Cardiac muscle cell (in vitro differentiated cells and primary cell): ENCODE measurements around the gene GAB1. TPM values are rescaled to one million over a fixed set of nuclear protein-coding genes. Genes with fewer than 3 reads are reported as not detected.

Experiments used
- DNase-seq, 2 donors: peaks; one replicate each; pipeline versions ENCODE4 v3.0.0 to v3.0.0-alpha.2; 2010 to 2017; ENCODE audit warnings: low read depth in 1 of 2, low spot score in 1 of 2
- H3K27ac ChIP-seq: fragments of 200-600 bp; sonication (generic); 2 replicates; pipeline ENCODE4 v1.5.1; 2016
- H3K27me3 ChIP-seq: fragments of 200-600 bp; sonication (generic); 2 replicates; pipeline ENCODE4 v1.6.0; 2016; ENCODE audit warnings: control low read depth
- H3K36me3 ChIP-seq: fragments of 200-600 bp; sonication (generic); 2 replicates; pipeline ENCODE4 v1.5.1; 2016; ENCODE audit warnings: control low read depth
- H3K4me1 ChIP-seq: fragments of 200-600 bp; sonication (generic); 2 replicates; pipeline ENCODE4 v1.8.1; 2017; ENCODE audit warnings: low read depth, mild to moderate bottlenecking, mixed run types
- H3K4me3 ChIP-seq: fragments of 200-600 bp; sonication (generic); 2 replicates; pipeline ENCODE4 v1.5.1; 2016; ENCODE audit warnings: mild to moderate bottlenecking
- H3K9me3 ChIP-seq: fragments of 200-600 bp; sonication (generic); 2 replicates; pipeline ENCODE4 v1.5.1; 2017; ENCODE audit warnings: low read depth, mild to moderate bottlenecking, control low read depth
- polyA plus RNA-seq: library from polyadenylated mRNA; unstranded; fragments of >200 nt; fragmentation: Nextera tagmentation; extraction: Ambion mirVana; gene quantifications from 2 replicates; pipeline ENCODE4 v1.2.1, GENCODE V29; 2016
- total RNA-seq: library from RNA; depleted of rRNA; stranded (reverse); fragments of >200 nt; gene quantifications from 2 replicates; pipeline ENCODE4 v1.2.3, GENCODE V29; 2016
- TF ChIP-seq, protein P1 (sequence below): IDR thresholded peaks from 2 replicates; pipeline ENCODE4 v1.5.1; 2012; ENCODE audit warnings: low read depth, mild to moderate bottlenecking, low read length

Gene GAB1
- total and polyA plus RNA-seq, 2 experiments from 2014 or later = 11.9 to 63.9 TPM

DNA sequence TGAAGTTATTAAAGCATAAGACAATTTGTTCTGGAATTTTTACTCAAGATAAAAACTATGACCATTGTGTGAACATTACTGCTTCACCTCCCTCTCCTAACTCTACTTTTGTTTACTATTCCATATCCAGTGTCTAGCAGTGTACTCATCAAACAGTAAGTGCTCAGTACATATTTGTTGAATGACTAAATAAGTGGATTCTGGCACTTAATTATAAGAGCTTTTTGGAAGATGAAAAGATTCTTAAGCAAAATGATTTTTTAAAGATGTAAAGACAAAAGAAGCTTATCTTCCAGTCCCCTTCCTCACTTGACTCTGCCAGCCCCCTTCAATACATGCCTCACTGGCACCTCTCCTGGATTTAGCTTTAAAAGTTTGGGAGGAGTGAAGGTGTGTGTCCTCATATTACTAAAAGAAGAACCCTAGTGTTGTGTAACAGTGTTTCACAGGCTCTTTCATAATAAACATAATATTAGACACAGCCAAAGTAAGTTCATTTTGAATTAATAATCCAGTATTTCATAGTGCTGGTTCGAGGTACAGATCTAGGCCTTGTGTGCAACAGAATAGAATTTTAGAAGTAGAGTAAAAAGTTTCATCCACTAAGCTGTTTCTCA is 53.0 kb downstream of the GAB1 start:
- H3K27me3 ChIP-seq = no peaks in the 10 kb centered on the region
- TF ChIP-seq, protein P1, sequence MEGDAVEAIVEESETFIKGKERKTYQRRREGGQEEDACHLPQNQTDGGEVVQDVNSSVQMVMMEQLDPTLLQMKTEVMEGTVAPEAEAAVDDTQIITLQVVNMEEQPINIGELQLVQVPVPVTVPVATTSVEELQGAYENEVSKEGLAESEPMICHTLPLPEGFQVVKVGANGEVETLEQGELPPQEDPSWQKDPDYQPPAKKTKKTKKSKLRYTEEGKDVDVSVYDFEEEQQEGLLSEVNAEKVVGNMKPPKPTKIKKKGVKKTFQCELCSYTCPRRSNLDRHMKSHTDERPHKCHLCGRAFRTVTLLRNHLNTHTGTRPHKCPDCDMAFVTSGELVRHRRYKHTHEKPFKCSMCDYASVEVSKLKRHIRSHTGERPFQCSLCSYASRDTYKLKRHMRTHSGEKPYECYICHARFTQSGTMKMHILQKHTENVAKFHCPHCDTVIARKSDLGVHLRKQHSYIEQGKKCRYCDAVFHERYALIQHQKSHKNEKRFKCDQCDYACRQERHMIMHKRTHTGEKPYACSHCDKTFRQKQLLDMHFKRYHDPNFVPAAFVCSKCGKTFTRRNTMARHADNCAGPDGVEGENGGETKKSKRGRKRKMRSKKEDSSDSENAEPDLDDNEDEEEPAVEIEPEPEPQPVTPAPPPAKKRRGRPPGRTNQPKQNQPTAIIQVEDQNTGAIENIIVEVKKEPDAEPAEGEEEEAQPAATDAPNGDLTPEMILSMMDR = no peak
- no peak for DNase-seq
- H3K4me3 ChIP-seq = no peak overlapping the region
- peak overlapping the region; percentile 69 for H3K27ac ChIP-seq
- no peaks in the 10 kb centered on the region for H3K36me3 ChIP-seq
- peaks cover 44% of the 10 kb centered on the region for H3K4me1 ChIP-seq
- H3K9me3 ChIP-seq = no peaks in the 10 kb centered on the region

DNA sequence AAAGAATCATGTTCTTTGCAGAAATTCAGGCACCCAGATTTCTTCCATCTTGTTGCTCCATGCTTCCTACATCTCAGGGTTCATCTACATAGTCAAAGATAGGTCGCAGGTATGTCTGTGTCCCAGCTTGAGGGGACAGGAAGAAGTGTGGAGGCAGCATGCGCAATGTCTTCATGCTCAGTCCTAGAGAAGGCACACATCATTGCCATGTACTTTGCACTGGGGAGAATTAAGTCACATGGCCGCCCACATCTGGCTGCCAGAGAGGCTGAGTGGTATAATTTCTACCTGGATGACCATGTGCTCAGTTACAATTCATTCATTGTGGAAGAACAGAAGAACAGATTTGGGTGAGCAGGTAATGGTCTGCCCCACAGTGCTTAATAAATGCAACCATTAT is 54.1 kb downstream of the GAB1 start:
- Histone ChIP-seq H3K4me3 (no peak overlapping the region), H3K27me3 (no peaks in the 10 kb centered on the region), H3K36me3 (no peaks in the 10 kb centered on the region), H3K9me3 (no peaks in the 10 kb centered on the region), H3K27ac (peak overlapping the region; percentile 31), H3K4me1 (peaks cover 44% of the 10 kb centered on the region)
- TF ChIP-seq, protein P1 = no peak
- no peak for DNase-seq

DNA sequence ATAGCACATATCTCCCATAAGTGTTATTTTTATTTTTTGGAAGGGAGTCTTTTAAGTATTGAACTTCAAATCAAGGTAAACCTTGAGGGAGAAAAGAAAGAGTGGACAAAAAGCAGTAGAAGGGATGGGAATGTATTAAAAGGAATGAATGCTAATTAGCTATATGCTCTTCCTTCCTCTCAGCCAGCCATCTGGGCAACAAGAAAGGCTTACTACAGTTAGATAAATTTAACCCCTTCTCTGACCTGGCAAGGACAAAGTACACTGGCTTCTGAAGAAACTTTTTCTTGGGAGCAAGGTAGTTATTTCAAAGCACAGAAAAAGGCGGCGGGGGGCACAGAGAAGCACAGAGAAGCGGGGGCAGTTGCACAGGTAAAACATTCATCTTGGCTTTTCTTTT is 54.6 kb downstream of the GAB1 start:
- H3K27ac ChIP-seq = peak overlapping the region; percentile 31
- no peak for DNase-seq

DNA sequence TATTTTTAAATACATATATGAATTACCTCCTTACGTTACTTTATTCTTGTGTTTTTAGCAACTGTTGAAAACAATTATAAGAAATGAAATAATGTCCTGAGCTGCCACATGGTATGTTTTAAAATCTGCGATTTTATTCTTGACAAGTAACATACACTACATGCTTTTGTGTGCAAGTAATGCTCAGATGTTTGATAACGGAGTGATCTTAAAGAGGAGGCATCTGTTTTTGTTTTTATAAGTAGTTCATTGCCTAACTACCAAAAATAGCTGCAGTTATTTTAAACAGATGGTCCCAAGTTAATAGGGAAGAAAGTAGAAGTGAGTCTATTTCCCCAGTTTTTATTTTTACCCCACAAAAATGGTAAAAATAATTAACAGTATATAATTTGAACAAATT is 55.2 kb downstream of the GAB1 start:
- Histone ChIP-seq H3K4me1 (peaks cover 44% of the 10 kb centered on the region), H3K9me3 (no peaks in the 10 kb centered on the region), H3K36me3 (no peaks in the 10 kb centered on the region), H3K4me3 (no peak overlapping the region), H3K27me3 (no peaks in the 10 kb centered on the region), H3K27ac (no peak overlapping the region)
- DNase-seq = peak in 1 of 2 donors; percentile 62
- TF ChIP-seq, protein P1 = no peak

More for the DNA sequence above, 54.6 kb downstream of the GAB1 start:
- no peak overlapping the region for H3K4me3 ChIP-seq
- H3K36me3 ChIP-seq = no peaks in the 10 kb centered on the region
- no peaks in the 10 kb centered on the region for H3K27me3 ChIP-seq
- H3K9me3 ChIP-seq = no peaks in the 10 kb centered on the region
- H3K4me1 ChIP-seq = peaks cover 44% of the 10 kb centered on the region
- TF ChIP-seq, protein P1 = no peak

DNA sequence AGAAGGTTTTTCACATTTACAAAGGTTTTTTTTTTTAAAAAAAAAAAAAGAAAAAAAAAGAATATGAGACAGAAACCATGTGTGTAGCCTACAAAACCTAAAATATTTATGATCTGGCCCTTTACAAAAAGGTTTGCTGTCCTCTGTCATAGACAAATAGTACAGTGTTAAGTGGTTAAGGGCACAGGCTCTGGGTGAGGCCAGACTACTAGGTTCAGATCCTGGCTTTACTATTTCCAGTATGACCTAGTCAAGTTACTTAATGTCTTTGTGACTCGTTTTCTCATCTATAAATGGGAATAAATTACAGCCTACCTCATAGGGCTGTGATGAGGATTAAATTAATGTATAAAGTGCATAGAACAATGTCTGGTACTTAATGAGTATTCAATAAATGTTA is 56.5 kb downstream of the GAB1 start:
- Histone ChIP-seq H3K36me3 (no peaks in the 10 kb centered on the region), H3K4me3 (no peak overlapping the region), H3K4me1 (peaks cover 44% of the 10 kb centered on the region), H3K27me3 (no peaks in the 10 kb centered on the region), H3K27ac (no peak overlapping the region), H3K9me3 (no peaks in the 10 kb centered on the region)
- TF ChIP-seq, protein P1 = no peak
- no peak for DNase-seq
